ENCODE measurements around the gene C10orf62. TPM values are rescaled to one million over a fixed set of nuclear protein-coding genes. Genes with fewer than 3 reads are reported as not detected.

C10orf62 gene
- total and polyA plus RNA-seq, 9 of the 15 experiments (the other 6 are each of a cell fraction or from before 2014, with no cell fraction given) = not detected

GRCh38 chr10:97632949-97633884 lies 43.7 kb downstream of the C10orf62 start, which contains the start of gene MORN4 (continued):
- TF ChIP-seq RAD21 (CRISPR knock-in tag; conservative IDR thresholded peaks at IDR 0.05 in 1 of 2, IDR thresholded peaks at IDR 0.05 in 1 of 2) (no peak), RFX5 (IDR thresholded peaks at IDR 0.05; ENCODE audit: low read depth, low read length) (no peak), ZFP30 (CRISPR knock-in tag; IDR thresholded peaks at IDR 0.05; ENCODE audit: borderline replicate concordance) (no peak), HMBOX1 (IDR thresholded peaks at IDR 0.05) (no peak), POLR2H (tag; IDR thresholded peaks at IDR 0.05; ENCODE audit: low read depth) (0 out of 2 replicates have a peak, but pooled peaks have one; percentile 41), EP400 (IDR thresholded peaks at IDR 0.05) (peak; percentile 77), ATF2 (CRISPR knock-in tag; IDR thresholded peaks at IDR 0.05) (no peak), SRSF1 (IDR thresholded peaks at IDR 0.05; ENCODE audit: low read depth, low read length) (peak; percentile 38; the same call in 1 of the 2 replicates), MTA1 (IDR thresholded peaks at IDR 0.05; ENCODE audit: borderline replicate concordance) (no peak), DLX4 (CRISPR knock-in tag; IDR thresholded peaks at IDR 0.05) (no peak), HMG20B (CRISPR knock-in tag; IDR thresholded peaks at IDR 0.05) (no peak), MTA3 (IDR thresholded peaks at IDR 0.05; ENCODE audit: borderline replicate concordance) (peak; percentile 72; the same call in 1 of the 2 replicates), POLR3A (IDR thresholded peaks at IDR 0.05; ENCODE audit: borderline replicate concordance, extremely low read depth, insufficient read depth, insufficient read length) (no peak), GTF2A2 (tag; IDR thresholded peaks at IDR 0.05) (no peak), KLF13 (tag; IDR thresholded peaks at IDR 0.05; ENCODE audit: borderline replicate concordance, low read depth) (no peak), GABPA (tag; conservative IDR thresholded peaks at IDR 0.05; ENCODE audit: low read depth) (no peak), THAP7 (CRISPR knock-in tag; IDR thresholded peaks at IDR 0.05) (no peak), ZNF589 (CRISPR knock-in tag; IDR thresholded peaks at IDR 0.05; ENCODE audit: low read depth) (no peak), FOXJ3 (CRISPR knock-in tag; IDR thresholded peaks at IDR 0.05) (no peak), TEAD2 (tag; IDR thresholded peaks at IDR 0.05) (no peak), KLF10 (CRISPR knock-in tag; IDR thresholded peaks at IDR 0.05) (no peak), ZNF277 (CRISPR knock-in tag; IDR thresholded peaks at IDR 0.05; ENCODE audit: borderline replicate concordance) (no peak), THRAP3 (IDR thresholded peaks at IDR 0.05; ENCODE audit: borderline replicate concordance) (no peak)

Data from K562 (cell line).